ENCODE measurements around the gene LRRC55.

GRCh38 chr11:57233702-57234101, 51.9 kb downstream of the LRRC55 start:
- TF ChIP-seq CTCF (IDR thresholded peaks at IDR 0.05) = no peak
- no peak for TF ChIP-seq POLR2A (IDR thresholded peaks at IDR 0.05)
